KMS-11 (cell line): ENCODE results near the gene UNC13A.

Source experiments
- H2AFZ ChIP-seq: fragments of 200-600 bp; sonication (generic); 2 replicates; pipeline ENCODE4 v1.6.1; 2016; ENCODE audit warnings: antibody characterized with exemption, mixed run types, low read depth
- H3K27ac ChIP-seq: fragments of 200-600 bp; sonication (generic); 2 replicates; pipeline ENCODE4 v1.6.1; 2016; ENCODE audit warnings: mild to moderate bottlenecking, mixed run types
- H3K27me3 ChIP-seq: fragments of 200-600 bp; sonication (generic); 2 replicates; pipeline ENCODE4 v1.6.1; 2017; ENCODE audit warnings: mild to moderate bottlenecking, low read depth, mixed run types, moderate library complexity; ENCODE audit not compliant: insufficient read depth
- H3K36me3 ChIP-seq: fragments of 200-600 bp; sonication (generic); 2 replicates; pipeline ENCODE4 v1.6.1; 2017; ENCODE audit warnings: mild to moderate bottlenecking, mixed run types; ENCODE audit not compliant: insufficient read depth
- H3K4me1 ChIP-seq: fragments of 200-600 bp; sonication (generic); 2 replicates; pipeline ENCODE4 v1.6.1; 2016; ENCODE audit warnings: mild to moderate bottlenecking, low read depth, mixed run types; ENCODE audit not compliant: poor library complexity, severe bottlenecking
- H3K4me2 ChIP-seq: fragments of 200-600 bp; sonication (generic); 2 replicates; pipeline ENCODE4 v1.7.0; 2016; ENCODE audit warnings: mild to moderate bottlenecking, mixed run types
- H3K4me3 ChIP-seq: fragments of 200-600 bp; sonication (generic); IDR thresholded peaks from 2 replicates; pipeline ENCODE4 v1.6.1; 2017; ENCODE audit warnings: low read depth, low read length, mixed read lengths; ENCODE audit not compliant: insufficient read depth
- H3K79me2 ChIP-seq: fragments of 200-600 bp; sonication (generic); 2 replicates; pipeline ENCODE4 v1.6.1; 2016; ENCODE audit warnings: low read depth, mixed run types; ENCODE audit not compliant: insufficient read depth
- H3K9ac ChIP-seq: fragments of 200-600 bp; sonication (generic); 2 replicates; pipeline ENCODE4 v1.6.1; 2016; ENCODE audit warnings: mild to moderate bottlenecking, mixed run types
- H4K20me1 ChIP-seq: fragments of 200-600 bp; sonication (generic); 2 replicates; pipeline ENCODE4 v1.6.1; 2016; ENCODE audit warnings: mild to moderate bottlenecking, mixed run types; ENCODE audit not compliant: insufficient read depth
- TF ChIP-seq, protein P1 (sequence below): fragments of 200-600 bp; sonication (generic); conservative IDR thresholded peaks from 2 replicates; pipeline ENCODE4 v1.6.1; 2017; ENCODE audit warnings: low read depth, mild to moderate bottlenecking, antibody characterized with exemption, low read length, moderate library complexity, mixed read lengths

The UNC13A gene

GRCh38 chr19:17607936-17608335 is 80.2 kb downstream of the UNC13A start:
- Histone ChIP-seq H3K36me3 (no peaks in the 10 kb centered on the region), H3K4me1 (peaks cover 4% of the 10 kb centered on the region), H3K79me2 (no peaks in the 10 kb centered on the region), H3K9ac (no peak overlapping the region), H2AFZ (no peak overlapping the region), H3K4me3 (no peak overlapping the region), H3K27ac (no peak overlapping the region), H3K4me2 (no peak overlapping the region), H4K20me1 (no peaks in the 10 kb centered on the region), H3K27me3 (peaks cover 23% of the 10 kb centered on the region)
- TF ChIP-seq, protein P1, sequence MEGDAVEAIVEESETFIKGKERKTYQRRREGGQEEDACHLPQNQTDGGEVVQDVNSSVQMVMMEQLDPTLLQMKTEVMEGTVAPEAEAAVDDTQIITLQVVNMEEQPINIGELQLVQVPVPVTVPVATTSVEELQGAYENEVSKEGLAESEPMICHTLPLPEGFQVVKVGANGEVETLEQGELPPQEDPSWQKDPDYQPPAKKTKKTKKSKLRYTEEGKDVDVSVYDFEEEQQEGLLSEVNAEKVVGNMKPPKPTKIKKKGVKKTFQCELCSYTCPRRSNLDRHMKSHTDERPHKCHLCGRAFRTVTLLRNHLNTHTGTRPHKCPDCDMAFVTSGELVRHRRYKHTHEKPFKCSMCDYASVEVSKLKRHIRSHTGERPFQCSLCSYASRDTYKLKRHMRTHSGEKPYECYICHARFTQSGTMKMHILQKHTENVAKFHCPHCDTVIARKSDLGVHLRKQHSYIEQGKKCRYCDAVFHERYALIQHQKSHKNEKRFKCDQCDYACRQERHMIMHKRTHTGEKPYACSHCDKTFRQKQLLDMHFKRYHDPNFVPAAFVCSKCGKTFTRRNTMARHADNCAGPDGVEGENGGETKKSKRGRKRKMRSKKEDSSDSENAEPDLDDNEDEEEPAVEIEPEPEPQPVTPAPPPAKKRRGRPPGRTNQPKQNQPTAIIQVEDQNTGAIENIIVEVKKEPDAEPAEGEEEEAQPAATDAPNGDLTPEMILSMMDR: no peak

- no peak overlapping the region for H3K9ac ChIP-seq
- H2AFZ ChIP-seq: peak overlapping the region; percentile 83
- peaks cover 4% of the 10 kb centered on the region for H3K4me1 ChIP-seq
- H3K36me3 ChIP-seq: no peaks in the 10 kb centered on the region
- TF ChIP-seq, protein P1: no peak
- H3K27me3 ChIP-seq: peaks cover 34% of the 10 kb centered on the region
- H3K4me2 ChIP-seq: peak overlapping the region; percentile 80; the same call in 1 of the 2 replicates
- H3K79me2 ChIP-seq: no peaks in the 10 kb centered on the region
- H3K27ac ChIP-seq: no peak overlapping the region
- no peak overlapping the region for H3K4me3 ChIP-seq
- H4K20me1 ChIP-seq: no peaks in the 10 kb centered on the region
Measured at GRCh38 chr19:17606590-17607185, 81.5 kb downstream of the UNC13A start.

GRCh38 chr19:17605761-17606589 is 82.2 kb downstream of the UNC13A start:
- no peaks in the 10 kb centered on the region for H3K36me3 ChIP-seq
- TF ChIP-seq, protein P1: peak; percentile 34; the same call in 1 of the 2 replicates
- peak overlapping the region; percentile 71; the same call in 1 of the 2 replicates for H3K9ac ChIP-seq
- H2AFZ ChIP-seq: peak overlapping the region; percentile 83
- H4K20me1 ChIP-seq: no peaks in the 10 kb centered on the region
- H3K4me1 ChIP-seq: peaks cover 4% of the 10 kb centered on the region
- H3K79me2 ChIP-seq: no peaks in the 10 kb centered on the region
- no peak overlapping the region for H3K4me3 ChIP-seq
- H3K4me2 ChIP-seq: peak overlapping the region; percentile 80
- H3K27me3 ChIP-seq: peaks cover 42% of the 10 kb centered on the region
- H3K27ac ChIP-seq: peak overlapping the region; percentile 87

GRCh38 chr19:17605117-17605516 is 83.0 kb downstream of the UNC13A start:
- peaks cover 4% of the 10 kb centered on the region for H3K4me1 ChIP-seq
- no peak overlapping the region for H3K4me3 ChIP-seq
- H3K4me2 ChIP-seq: peak overlapping the region; percentile 80; the same call in 1 of the 2 replicates
- no peak overlapping the region for H2AFZ ChIP-seq
- H3K36me3 ChIP-seq: no peaks in the 10 kb centered on the region
- TF ChIP-seq, protein P1: no peak
- no peaks in the 10 kb centered on the region for H4K20me1 ChIP-seq
- H3K27ac ChIP-seq: no peak overlapping the region
- no peak overlapping the region for H3K9ac ChIP-seq
- H3K79me2 ChIP-seq: no peaks in the 10 kb centered on the region
- peaks cover 50% of the 10 kb centered on the region for H3K27me3 ChIP-seq
